ENCODE measurements around the gene RPL19.
"Not testable (repeated sequence)": the region's sequence is repeated elsewhere in the genome, so short reads cannot be mapped to it uniquely, and the experiment has no call there.

RPL19 gene

DNA sequence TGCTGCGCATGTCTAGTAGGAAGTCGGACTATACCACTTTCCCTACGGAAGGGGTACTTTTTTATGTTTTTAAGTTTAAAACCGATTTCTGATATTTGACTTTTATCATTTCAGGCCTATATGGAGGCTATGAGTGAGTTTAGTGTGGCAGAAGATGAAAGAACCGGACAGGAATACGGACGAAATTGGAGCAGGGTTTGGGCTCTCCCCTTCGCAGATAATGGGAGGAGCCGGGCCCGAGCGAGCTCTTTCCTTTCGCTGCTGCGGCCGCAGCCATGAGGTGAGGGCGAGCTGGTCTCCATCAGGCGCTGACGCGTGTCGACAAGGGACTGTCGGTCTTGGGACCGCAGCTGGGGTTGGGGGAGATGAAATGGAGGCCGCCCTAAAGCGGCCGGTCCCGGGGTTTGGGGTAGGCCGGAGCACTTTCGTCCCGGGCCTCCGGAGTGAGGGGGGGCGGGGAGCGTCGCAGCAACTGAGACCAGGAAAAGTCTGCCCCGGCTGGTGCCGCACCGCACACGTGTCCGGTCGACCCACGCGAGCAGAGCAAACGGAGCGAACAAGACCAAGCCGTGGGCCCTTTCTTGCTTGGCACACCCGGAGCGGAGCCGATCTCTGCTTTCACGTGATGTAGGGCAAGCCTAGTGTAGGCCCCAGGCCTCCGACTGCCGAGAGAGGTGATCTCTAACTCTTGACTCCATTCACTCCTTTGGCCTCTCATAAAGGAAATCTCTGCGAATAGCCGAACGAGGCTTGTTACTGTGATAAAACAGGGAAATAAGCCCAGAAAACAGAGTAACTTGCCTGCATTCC is at the start of gene RPL19:
Gene RPL19, plus strand, starts transcription at position 214 of the 810 bp plus-strand sequence. Its CDS starts 62 bp downstream, at position 276.
- peak; percentile 96 for DNase-seq

DNA sequence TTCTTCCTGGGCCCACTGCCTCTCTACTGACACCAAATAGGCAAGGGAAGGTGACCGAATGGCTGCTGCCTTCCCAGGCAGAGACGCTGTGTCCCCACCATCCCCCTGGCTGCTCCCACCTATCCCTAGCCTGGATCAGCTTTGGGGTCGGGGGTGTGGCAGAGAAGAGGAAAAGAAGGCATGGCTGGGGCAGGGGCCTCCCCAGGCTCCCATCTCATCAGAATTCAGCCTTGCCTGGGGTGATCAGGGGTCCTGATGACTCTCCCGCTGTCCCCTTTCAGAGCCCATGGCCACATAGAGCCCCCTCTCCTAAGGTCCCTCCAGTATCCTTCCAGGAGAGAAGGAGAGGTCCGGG is 49.3 kb upstream of the RPL19 start:
- peak; percentile 20 for DNase-seq

DNA sequence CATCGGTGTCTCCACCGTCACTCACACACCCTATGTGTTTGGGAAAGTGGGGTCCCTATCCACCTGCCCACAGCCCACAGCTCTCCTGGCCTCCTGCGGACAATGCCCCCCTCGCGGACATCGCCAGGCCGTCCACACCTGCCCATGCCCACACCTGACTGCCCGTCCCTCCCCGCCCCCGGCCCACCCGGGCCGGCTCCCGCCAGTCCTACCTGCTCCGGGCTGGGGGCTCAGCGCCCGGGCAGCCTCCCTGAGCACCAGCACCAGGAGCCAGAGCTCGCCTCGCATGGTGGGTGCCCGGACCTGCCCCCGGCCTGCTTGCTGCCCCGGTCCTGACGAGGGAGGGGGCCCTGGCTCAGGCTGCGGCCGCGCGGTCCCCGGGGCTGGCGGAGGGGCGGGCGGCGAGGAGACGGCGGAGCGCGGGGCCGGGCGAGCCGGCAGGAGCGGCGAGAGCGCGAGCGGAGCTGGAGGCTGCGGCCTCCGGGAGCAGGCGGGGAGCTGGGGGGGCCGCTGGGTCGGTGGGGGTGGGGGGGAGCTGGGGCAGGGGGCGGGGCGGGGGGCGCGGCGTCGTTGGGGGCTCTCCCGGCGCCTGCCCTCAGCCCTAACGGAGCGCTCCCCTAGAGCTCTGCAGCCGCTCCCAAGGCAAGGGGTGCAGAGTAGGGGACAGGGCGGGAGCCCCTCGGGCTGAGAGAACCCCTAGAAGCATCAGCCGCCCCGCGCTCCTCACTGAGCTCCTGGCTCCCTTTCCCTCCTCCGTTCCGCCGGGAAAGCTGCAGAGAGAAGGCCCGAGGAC is 48.7 kb upstream of the RPL19 start, which contains the start of gene PLXDC1:
Gene PLXDC1, minus strand, starts transcription at position 488 of the 793 bp plus-strand sequence. Its CDS starts 200 bp downstream, at position 288.
- DNase-seq, result peak; percentile 25

DNA sequence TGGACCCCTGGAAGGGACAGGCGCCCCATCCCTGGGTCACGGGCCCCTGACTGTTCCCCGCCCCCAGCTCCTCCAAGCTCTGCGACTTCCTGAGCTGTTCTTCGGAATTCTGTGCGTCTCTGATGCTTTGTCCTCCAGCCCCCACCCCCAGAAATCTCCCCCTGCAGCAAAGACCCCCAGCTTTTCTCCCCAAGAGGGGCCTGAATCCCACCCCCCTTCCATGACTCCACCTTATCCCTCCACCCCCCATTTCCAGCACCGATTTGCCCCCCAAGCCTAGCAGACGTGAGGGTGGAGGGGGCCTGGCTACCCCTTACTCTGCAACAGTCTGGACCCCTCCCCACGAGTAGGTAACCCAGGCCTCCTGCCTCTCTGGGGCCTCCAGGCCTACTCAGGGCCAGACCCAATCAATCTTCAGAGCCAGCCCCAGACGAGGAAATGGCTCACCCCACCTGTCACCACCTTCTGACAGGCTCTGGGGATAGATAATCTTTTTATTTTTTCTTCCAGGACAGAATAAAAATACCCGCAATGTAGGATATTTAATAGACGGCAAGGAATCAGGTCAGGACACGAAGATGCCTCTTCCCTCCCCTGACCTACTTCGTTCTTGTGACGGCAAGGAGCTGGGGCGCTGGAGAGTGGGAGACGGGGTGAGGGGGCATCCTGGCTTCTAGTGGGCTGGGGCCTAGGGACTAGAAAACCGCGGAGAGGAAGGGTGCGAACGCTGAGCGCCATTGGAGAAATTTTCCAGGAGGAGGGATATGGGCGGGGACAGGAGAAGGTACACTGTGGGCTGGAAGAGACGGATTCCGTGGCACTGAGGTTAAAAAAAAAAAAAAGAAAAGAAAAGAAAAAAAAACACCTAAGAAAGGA is 47.9 kb upstream of the RPL19 start:
- no peak for DNase-seq

DNA sequence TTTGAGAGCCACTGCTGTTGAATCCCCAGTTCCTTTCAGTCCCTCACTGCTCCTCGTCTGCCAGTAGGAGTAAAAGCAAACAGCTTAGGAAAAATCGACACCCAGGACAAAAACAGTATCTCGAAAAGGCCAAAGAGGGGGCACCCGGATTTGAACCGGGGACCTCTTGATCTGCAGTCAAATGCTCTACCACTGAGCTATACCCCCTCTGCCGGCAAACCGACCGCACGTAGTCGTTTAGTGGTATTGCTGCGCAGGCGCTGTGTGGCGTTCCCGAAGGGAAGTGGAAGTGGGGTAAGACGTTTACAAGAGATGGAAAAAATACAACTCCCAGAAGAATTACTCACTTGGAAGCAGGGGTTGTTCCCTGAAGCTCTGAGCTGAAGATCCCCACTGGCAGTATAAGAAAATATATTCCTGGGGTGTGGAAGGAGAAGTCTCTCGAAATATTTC is 46.5 kb upstream of the RPL19 start:
- DNase-seq, result peak; percentile 96

DNA sequence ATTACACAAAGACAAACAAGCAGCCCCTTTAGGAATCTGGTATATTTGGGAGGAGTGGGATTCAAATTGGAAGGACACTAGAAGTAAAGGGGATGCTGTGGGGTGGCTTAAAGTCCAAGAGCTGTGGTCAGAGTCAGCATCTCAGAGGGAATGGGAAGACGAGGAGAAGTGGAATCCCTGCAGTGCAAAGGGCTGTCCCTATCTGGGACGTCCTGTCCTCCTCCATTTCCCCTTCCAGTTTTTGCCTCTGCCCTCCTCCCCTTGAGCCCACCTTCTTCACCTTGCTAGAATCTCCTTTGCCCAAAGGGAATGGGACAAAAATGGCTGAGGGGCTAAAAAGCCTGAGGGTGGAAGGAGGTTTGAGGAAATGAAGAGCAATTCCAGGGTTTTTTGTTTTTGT is 44.4 kb upstream of the RPL19 start:
- DNase-seq, result no peak

DNA sequence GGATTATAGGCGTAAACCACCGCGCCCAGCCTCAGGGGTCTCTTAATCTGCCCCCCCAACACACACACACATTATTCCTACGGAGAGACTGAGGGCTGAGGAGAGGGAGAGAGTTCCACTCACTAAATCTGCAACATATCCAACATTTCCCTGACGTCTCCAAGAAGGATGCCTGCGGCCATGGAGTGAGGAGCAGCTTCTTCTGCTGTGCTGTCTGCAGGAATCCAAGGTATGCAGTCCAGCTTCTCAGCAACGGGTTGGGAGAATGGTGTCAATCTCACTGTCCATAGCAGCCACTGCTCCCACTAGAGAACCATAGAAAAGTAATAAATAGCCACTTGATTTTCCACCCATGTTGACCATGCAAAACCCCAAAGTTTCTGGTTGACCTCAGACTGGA is 43.6 kb upstream of the RPL19 start:
- no peak for DNase-seq

DNA sequence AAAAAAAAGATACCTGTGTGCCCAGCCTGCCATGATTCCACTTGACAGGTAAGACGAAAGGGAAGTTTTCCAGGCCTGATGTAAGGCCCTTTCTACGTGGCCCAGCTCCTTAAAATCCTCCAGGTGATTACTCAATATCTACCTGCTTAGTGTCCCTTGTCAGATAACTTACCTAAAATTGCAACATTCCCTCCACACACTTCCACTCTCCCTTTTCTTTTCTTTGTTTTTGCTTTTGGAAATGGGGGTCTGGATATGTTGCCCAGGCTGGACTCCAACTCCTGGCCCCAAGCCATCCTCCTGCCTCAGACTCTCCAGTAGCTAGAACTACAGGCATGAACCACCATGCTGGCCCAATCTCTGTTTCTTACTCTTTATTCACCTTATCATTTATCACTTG is 41.5 kb upstream of the RPL19 start:
- DNase-seq, result no peak

DNA sequence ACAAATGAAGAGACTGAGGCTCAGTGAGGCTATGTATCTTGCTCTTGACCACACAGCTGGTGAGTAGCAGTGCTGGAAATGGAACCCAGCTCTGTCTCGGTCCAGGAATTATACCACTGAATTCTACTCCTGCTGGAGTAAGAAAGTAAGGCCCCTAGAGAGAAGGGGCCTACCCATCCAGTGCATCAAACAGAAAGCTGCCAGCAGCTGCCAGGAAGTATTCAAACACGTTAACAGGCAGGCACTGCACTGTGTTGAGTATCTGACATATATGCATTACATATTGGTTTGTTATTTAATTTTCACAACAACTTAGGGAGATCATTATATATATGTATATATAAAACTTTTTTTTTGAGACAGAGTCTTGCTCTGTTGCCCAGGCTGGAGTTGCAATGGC is 38.1 kb upstream of the RPL19 start:
- DNase-seq, result no peak

DNA sequence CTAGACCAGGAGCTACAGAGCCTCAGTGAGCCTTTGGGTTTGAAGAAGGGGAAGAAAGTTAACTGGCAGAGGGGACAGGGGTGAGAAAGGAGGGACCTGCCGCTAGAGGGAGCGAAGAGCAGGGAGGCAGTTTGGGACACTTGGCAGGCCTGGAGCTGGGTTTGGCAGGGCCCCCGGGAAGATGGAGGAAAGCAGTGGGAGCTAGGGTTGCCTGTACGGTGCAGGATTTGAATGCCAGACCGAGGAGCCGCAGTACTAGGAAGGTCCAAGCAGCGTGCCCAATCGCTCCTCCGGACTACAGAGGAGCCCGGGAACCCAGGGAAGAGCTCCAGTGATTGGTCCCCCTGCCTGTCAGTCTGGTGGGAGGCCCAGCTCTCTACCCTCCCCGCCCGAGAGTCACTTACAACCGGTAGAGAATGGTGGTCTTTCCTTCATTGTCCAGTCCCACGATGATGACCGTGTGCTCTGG is 35.4 kb upstream of the RPL19 start:
- DNase-seq, result peak; percentile 91

DNA sequence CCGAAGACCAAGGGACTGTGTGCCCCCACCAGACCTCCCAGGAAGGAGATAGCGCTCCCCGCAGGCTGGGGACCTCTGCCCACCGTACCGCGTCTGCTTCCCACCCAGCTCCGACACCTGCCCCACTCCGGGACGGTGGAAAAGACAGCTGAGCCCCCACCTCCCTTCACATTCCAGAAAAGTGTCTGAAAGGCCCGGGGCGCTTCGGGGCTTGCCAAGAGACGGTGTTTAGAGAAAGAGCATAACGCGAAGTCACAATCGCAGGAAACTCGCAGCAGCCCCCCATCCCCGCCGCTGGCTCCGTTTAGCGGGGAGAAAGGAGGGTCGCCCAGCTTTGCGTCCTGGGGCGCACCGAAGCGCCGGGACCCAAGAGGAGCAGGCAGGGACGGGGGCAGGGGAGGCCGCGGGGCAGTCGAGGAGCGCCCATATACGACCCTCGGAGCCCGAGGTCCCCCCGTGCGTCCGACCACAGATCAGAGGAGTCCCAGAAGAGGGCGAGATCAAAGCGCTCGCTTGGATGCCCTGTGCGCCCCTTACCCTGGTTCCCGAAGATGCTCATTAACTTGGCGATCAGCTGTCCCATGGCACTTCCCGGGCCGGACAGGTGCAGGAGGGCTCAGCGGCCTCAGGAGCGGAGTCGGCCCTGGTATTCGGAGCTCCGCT is 34.8 kb upstream of the RPL19 start:
- no peak for DNase-seq

DNA sequence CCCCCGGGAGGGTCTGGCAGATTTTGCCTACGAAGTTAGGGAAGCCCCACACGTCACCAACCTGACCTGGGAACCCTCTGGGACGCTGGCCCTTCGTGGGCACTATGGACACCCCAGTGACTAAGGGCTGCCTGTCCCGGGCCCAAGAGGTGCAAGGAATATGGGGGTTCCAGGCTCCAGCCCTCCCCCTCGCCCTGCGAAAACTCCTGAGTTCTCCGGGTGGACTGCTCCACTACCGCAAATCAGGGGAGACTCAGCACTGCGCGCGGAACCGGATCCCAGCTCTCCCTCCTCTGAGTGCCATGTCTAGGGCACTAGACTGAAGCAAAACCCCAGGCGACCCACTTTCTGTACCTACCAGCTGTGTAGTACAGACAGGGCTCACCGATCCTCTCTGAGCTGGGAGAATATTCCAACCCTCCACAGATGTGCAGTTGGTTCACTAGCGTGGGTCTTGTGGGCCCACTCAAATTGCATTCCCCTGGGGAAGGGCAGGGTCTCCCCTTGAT is 34.2 kb upstream of the RPL19 start, which contains the start of gene ARL5C:
Gene ARL5C, minus strand, starts transcription at position 321 of the 509 bp plus-strand sequence. CDS start 401 bp downstream, outside the sequence.
- peak; percentile 52 for DNase-seq

DNA sequence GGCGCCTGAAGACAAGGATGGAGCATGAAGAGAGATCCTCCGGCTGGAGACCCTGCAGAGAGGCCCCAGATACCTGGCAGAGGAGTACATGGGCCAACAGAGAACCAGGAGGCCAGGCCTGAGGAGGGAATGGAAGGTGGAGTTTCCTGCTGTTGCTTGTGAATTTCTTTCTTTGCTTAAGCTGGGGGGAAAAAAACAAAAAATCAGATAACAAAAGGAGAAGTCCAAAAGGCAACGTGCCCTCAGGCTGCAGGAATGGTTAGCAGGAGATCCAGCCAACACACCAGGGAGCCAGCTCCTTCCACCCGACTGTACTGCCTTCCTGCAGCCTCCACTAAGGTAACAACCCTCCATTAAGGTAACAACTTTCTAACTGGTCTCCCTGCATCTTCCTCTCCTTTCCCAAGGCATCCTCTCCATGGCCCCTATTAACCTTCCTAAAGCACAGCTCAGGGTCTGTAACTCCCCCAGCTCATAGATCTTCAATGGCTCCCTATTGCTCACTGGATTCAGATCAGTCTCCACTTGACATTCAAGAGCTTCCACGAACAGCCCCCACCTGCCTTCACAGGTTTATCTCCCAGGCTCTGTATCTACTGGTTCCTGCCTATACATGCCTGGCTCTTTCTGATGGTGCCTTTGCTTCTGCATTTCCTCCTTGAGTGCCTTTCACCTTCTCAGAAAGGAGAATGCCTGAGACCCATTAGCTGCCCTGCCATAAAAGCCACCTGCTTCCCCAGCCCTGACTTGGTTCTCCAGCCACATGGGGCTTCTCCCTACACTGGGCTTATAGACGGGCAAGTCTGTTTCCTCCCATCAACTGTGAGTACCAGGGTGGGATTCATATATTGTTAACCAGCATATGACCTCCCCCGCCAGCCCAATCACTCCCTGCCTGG is 33.4 kb upstream of the RPL19 start:
- DNase-seq, result no peak

DNA sequence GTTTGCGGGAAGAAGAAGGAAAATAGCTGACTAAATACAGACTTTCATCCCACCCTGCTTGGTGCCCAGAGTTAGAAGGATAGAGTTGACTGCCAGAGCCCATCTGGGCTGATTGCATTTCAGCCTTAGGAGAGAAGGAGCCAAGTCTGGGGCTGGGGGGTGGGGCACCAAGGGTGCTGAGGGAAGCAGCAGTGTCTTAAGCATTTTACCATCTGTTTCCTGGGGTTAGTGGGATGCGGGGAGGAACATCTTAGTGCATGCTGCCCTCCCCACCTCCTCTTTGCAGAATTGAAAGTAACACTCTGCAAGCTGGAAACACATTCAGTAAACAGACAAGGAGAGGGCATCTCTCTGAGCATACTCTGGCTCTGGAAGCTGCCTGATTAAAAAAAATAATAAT is 32.6 kb upstream of the RPL19 start:
- no peak for DNase-seq

DNA sequence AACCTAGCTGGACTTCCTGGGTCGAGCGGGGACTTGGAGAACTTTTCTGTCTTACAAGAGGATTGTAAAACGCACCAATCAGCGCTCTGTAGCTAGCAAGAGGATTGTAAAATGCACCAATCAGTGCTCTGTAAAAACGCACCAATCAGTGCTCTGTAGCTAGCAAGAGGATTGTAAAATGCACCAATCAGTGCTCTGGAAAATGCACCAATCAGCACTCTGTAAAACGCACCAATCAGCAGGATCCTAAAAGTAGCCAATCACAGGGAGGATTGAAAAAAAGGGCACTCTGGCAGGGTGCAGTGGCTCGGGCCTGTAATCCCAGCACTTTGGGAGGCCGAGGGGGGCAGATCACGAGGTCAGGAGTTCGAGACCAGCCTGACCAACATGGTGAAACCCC is 31.6 kb upstream of the RPL19 start:
- not testable (repeated sequence) for DNase-seq

DNA sequence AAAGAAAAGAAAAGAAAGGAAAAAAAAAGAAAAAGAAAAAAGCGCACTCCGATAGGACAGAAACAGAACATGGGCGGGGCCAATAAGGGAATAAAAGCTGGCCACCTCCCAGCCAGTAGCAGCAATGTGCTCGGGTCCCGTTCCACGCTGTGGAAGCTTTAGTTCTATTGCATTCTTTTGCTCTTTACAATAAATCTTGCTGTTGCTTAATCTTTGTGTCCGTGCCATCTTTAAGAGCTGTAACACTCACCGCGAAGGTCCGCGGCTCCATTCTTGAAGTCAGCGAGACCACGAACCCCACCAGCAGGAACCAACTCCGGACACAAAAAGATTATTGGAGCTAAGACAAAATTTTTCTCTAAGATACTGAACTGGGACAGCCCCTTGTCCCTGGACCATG is 31.0 kb upstream of the RPL19 start:
- no peak for DNase-seq

DNA sequence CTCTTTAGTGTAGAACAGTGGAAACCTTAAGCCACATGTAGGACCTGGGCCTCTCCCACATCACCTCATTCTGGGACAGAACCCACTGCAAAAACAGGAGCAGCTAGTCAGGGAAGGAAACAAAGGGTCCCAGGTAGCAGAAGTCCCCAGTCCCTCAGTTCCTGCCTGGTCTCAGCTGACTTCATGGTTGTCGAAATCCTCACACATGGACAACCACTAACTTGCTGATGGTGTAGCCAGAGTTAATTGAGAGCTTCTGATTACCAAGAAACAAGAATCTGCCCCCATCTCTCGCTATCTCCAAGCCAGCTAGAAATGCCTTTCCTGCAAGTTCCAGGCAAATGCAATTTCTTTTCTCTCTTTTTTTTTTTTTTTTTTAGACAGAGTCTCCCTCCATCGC is 30.6 kb upstream of the RPL19 start:
- no peak for DNase-seq

DNA sequence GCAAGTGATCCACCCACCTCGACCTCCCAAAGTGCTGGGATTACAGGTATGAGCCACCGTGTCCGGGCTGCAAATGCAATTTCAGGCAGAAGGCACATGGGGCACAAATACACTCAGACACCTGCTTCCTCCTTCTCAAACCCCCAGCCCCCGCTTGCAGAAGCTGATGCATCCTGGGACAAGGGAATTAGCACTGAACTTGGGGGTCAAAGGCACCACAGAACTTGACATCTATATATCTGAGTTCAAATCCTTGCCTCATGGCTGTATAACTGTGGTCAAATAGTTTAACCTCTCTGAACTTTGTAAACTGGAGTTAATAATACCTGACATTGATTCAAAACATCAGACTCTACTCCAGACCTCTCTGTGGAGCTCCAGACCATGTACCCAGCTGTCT is 30.0 kb upstream of the RPL19 start:
- no peak for DNase-seq

DNA sequence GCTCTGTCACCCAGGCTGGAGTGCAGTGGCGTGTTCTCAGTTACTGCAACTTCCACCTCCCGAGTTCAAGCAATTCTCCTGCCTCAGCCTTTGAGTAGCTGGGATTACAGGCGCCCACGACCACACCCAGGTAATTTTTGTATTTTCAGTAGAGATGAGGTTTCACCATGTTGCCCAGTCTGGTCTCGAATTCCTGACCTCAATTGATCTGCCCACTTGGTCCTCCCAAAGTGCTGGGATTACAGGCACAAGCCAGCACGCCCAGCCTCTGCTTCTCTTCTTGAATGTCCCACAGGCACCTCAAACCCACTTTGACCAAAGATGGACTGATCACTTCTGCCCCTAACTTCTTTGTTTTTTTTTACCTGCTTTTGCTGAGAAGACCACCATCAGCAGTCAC is 29.5 kb upstream of the RPL19 start:
- no peak for DNase-seq

DNA sequence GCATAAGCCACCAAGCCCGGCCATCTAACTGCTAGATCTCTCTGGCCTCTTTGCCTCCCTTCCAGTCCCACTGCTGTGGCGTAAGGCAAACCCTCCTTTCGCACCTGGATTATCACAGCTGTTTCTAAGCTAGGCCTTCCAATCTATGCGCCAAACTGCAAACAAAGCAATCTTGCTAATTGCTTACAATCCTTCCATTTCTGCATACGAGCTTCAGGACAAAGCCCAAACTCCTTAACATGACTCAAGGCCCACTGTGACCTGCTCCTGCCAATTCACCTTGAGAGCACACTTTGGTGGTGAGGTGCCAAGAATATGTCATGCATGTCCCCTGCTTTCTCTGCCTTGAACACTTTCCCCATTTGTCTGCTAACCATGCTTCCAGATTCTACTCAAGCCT is 28.1 kb upstream of the RPL19 start:
- no peak for DNase-seq

DNA sequence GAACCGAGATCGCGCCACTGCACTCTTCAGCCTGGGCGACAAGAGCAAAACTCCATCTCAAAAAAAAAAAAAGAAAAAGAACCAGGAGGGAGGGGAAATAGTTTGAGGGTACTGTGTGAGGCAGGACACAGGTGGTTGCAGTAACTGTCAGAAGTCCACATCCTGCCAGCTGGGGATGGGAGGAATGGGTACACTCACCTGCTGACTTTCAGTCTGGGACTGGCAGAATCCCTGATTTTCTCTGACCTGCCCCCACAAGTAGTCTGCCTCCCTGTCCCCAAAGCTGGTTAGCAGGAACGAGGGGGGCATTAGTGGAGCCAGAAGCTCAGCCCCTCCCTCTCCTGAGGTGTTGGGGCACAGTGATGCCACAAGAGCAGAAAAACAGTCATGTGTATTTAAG is 27.0 kb upstream of the RPL19 start:
- DNase-seq, result no peak

All from retina (tissue), 1 donor.